ENCODE measurements around the gene FEM1C.

- TF ChIP-seq REST (IDR thresholded peaks at IDR 0.05; ENCODE audit: insufficient replicate concordance, low read depth): no peak
- TF ChIP-seq, protein P1, sequence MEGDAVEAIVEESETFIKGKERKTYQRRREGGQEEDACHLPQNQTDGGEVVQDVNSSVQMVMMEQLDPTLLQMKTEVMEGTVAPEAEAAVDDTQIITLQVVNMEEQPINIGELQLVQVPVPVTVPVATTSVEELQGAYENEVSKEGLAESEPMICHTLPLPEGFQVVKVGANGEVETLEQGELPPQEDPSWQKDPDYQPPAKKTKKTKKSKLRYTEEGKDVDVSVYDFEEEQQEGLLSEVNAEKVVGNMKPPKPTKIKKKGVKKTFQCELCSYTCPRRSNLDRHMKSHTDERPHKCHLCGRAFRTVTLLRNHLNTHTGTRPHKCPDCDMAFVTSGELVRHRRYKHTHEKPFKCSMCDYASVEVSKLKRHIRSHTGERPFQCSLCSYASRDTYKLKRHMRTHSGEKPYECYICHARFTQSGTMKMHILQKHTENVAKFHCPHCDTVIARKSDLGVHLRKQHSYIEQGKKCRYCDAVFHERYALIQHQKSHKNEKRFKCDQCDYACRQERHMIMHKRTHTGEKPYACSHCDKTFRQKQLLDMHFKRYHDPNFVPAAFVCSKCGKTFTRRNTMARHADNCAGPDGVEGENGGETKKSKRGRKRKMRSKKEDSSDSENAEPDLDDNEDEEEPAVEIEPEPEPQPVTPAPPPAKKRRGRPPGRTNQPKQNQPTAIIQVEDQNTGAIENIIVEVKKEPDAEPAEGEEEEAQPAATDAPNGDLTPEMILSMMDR (IDR thresholded peaks at IDR 0.05; ENCODE audit: insufficient read depth, low read length): no peak
Observed at GRCh38 chr5:115588640-115589039, 44.1 kb upstream of the FEM1C start.
